Lower leg skin (tissue), 3 donors: ENCODE measurements around the gene GIPC3.

Experiments used
- CTCF ChIP-seq, 3 donors: fragments of 450-650 bp; IDR thresholded peaks; one replicate each; pipeline ENCODE4 v1.5.1; 2016; ENCODE audit warnings: antibody characterized with exemption in 3 of 3, mild to moderate bottlenecking in 3 of 3, moderate library complexity in 2 of 3
- POLR2A ChIP-seq, 2 donors: fragments of 450-650 bp; IDR thresholded peaks; one replicate each; pipeline ENCODE4 v1.6.1; 2016 to 2017; ENCODE audit warnings: antibody characterized with exemption in 2 of 2, mild to moderate bottlenecking in 1 of 2, moderate library complexity in 1 of 2

DNA sequence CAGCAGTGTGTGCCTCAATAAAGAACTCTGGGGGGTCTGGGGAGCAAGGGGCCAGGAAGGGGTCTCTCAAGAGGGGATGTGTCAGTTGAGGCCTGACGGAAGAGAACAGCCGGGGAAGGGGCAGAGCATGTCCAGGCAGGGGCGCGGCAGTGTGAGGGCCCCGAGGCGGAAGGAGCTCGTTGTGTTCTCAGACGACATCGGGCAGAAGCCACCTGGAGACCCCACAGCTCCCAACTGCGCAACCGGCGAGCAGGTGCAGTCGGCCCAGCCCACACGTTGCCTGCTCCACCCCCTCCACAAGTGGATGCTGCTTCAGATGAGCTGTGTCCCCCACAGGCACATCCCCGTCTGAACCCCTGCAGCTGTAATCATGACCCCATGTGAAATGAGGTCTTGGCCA is 36.4 kb downstream of the GIPC3 start:
- TF ChIP-seq CTCF (IDR thresholded peaks at IDR 0.05) (no peak), POLR2A (IDR thresholded peaks at IDR 0.05) (no peak)
